Right lobe of liver (tissue), 4 donors: Measurements from ENCODE around the gene TRIM3.

ENCODE experiments used
- POLR2A ChIP-seq: fragments of 450-650 bp; IDR thresholded peaks from one replicate; pipeline ENCODE4 v1.6.1; 2017; ENCODE audit warnings: antibody characterized with exemption, mild to moderate bottlenecking
- TF ChIP-seq, protein P1 (sequence below), 4 donors: fragments of 200-600 bp in 3 of 4; fragments of 450-650 bp in 1 of 4; IDR thresholded peaks; one replicate each; pipeline versions ENCODE4 v1.5.1 to v1.8.0; 2016 to 2022; ENCODE audit warnings: antibody characterized with exemption in 4 of 4, mild to moderate bottlenecking in 2 of 4
- donor health status: DM: no; HTN: no; CAD: no.
- donor health status: DM: no; HTN: no; CAD: no.
- donor health status: DM: no; HTN: yes; CAD: no.

DNA sequence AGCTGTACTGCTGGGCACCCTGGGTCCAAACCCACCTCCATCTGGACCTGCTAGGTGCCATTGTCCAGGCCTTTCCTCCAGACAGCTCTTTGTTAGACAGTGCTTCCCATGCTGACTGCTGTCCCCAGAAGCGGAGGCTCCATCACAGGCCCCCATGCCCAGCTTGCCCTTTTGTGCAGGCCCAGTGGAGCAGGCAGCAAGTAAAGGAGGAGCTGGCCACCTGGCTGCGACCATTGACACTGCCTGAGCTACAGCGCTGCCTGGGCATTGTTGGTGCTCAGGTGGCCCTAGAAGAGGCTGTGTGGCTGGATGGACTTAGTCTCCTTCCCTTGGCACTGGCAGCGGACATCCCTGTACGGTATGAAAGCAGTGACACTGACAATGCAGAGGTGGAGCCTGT is 24.8 kb upstream of the TRIM3 start:
- TF ChIP-seq POLR2A: no peak
- TF ChIP-seq, protein P1, sequence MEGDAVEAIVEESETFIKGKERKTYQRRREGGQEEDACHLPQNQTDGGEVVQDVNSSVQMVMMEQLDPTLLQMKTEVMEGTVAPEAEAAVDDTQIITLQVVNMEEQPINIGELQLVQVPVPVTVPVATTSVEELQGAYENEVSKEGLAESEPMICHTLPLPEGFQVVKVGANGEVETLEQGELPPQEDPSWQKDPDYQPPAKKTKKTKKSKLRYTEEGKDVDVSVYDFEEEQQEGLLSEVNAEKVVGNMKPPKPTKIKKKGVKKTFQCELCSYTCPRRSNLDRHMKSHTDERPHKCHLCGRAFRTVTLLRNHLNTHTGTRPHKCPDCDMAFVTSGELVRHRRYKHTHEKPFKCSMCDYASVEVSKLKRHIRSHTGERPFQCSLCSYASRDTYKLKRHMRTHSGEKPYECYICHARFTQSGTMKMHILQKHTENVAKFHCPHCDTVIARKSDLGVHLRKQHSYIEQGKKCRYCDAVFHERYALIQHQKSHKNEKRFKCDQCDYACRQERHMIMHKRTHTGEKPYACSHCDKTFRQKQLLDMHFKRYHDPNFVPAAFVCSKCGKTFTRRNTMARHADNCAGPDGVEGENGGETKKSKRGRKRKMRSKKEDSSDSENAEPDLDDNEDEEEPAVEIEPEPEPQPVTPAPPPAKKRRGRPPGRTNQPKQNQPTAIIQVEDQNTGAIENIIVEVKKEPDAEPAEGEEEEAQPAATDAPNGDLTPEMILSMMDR (IDR thresholded peaks at IDR 0.05): no peak
